Endodermal cell (in vitro differentiated cells): ENCODE measurements around the gene TECPR1. TPM values are rescaled to one million over a fixed set of nuclear protein-coding genes. Genes with fewer than 3 reads are reported as not detected.
A peak's percentile ranks its signal among the peaks of the same experiment; 100 is the strongest.

ENCODE experiments used
- DNase-seq: peaks from one replicate; pipeline ENCODE4 v3.0.0-alpha.2; 2017
- H3K27ac ChIP-seq: 2 replicates; pipeline ENCODE4 v1.5.1; 2013; ENCODE audit warnings: mild to moderate bottlenecking, low read depth, low read length, moderate library complexity
- H3K27me3 ChIP-seq: 2 replicates; pipeline ENCODE4 v1.6.1; 2013; ENCODE audit warnings: mild to moderate bottlenecking, low read length, moderate library complexity; ENCODE audit not compliant: insufficient read depth, control insufficient read depth, poor library complexity, severe bottlenecking
- H3K36me3 ChIP-seq: 2 replicates; pipeline ENCODE4 v1.7.0; 2013; ENCODE audit warnings: mild to moderate bottlenecking, low read length, moderate library complexity; ENCODE audit not compliant: control insufficient read depth, insufficient read depth
- H3K4me1 ChIP-seq: one replicate; pipeline ENCODE4 v1.7.0; 2013; ENCODE audit warnings: low read length; ENCODE audit not compliant: control insufficient read depth, insufficient read depth
- H3K4me3 ChIP-seq: 2 replicates; pipeline ENCODE4 v1.5.1; 2013; ENCODE audit warnings: mild to moderate bottlenecking, low read length, moderate library complexity
- H3K9ac ChIP-seq: 2 replicates; pipeline ENCODE4 v1.6.1; 2013; ENCODE audit warnings: mild to moderate bottlenecking, low read length, moderate library complexity; ENCODE audit not compliant: poor library complexity, severe bottlenecking; ENCODE audit errors: extremely low read depth
- H3K9me3 ChIP-seq: 2 replicates; pipeline ENCODE4 v1.6.1; 2013; ENCODE audit warnings: mild to moderate bottlenecking, low read length, moderate library complexity; ENCODE audit not compliant: control insufficient read depth
- H3K27ac Mint-ChIP-seq: 2 replicates; pipeline ENCODE4 v1.8.0; 2020; ENCODE audit warnings: mixed read lengths
- H3K27me3 Mint-ChIP-seq: 2 replicates; pipeline ENCODE4 v1.8.0; 2021; ENCODE audit warnings: mild to moderate bottlenecking, mixed read lengths; ENCODE audit not compliant: insufficient read depth
- H3K36me3 Mint-ChIP-seq: 2 replicates; pipeline ENCODE4 v1.8.0; 2020; ENCODE audit warnings: low read depth, mixed read lengths
- H3K4me1 Mint-ChIP-seq: 2 replicates; pipeline ENCODE4 v1.8.0; 2020; ENCODE audit warnings: mixed read lengths
- H3K4me3 Mint-ChIP-seq: 2 replicates; pipeline ENCODE4 v1.8.0; 2020; ENCODE audit warnings: mild to moderate bottlenecking, moderate library complexity, mixed read lengths
- H3K9me3 Mint-ChIP-seq: 2 replicates; pipeline ENCODE4 v1.8.0; 2020; ENCODE audit warnings: mild to moderate bottlenecking, mixed read lengths
- CTCF ChIP-seq: fragments of 200-600 bp; sonication (generic); conservative IDR thresholded peaks from 2 replicates; pipeline ENCODE4 v1.5.0; 2021; ENCODE audit warnings: antibody characterized with exemption, mild to moderate bottlenecking
- WGBS, 2 experiments: methylation state at CpG; one replicate each; pipeline versions ENCODE4 v1.1.5 to v1.1.7; 2013; ENCODE audit warnings: missing lambda C conversion rate in 2 of 2, mixed read lengths in 1 of 2; ENCODE audit not compliant: insufficient coverage in 1 of 2, insufficient read length in 1 of 2; 5-methylcytosine and 5-hydroxymethylcytosine counted together
- total RNA-seq, 2 donors: library from RNA; stranded (reverse); fragmentation: NEBNext Ultra II Directional in 1 of 2; extraction: Animal tissue kit (Norgen Biotek cat#: 25700) in 1 of 2; gene quantifications; 2 replicates in 1 of 2; 3 replicates in 1 of 2; pipeline ENCODE4 v1.2.1, GENCODE V29; 2021

TECPR1 gene
- total RNA-seq, 2 donors from 2014 or later = 27.2 to 32.0 TPM

GRCh38 chr7:98250789-98251188, 1.2 kb downstream of the TECPR1 start:
- Histone ChIP-seq H3K4me3 (peak overlapping the region; percentile 87), H3K4me1 (peaks cover 5% of the 10 kb centered on the region), H3K36me3 (no peaks in the 10 kb centered on the region), H3K27ac (no peak overlapping the region), H3K9me3 (no peaks in the 10 kb centered on the region), H3K27me3 (no peaks in the 10 kb centered on the region), H3K9ac (peak overlapping the region; percentile 39)
- no peak for DNase-seq
- peaks cover 18% of the 10 kb centered on the region for H3K4me1 Mint-ChIP-seq
- no peaks in the 10 kb centered on the region for H3K27me3 Mint-ChIP-seq
- H3K4me3 Mint-ChIP-seq = peak overlapping the region; percentile 90
- H3K36me3 Mint-ChIP-seq = peaks cover 11% of the 10 kb centered on the region
- no peak for TF ChIP-seq CTCF
- H3K9me3 Mint-ChIP-seq = no peaks in the 10 kb centered on the region
- peak overlapping the region; percentile 35 for H3K27ac Mint-ChIP-seq
- 60 to 100% methylated on average over 1 to 3 of the region's 3 CpGs for WGBS, 2 experiments

- Mint-ChIP-seq H3K27me3 (no peaks in the 10 kb centered on the region), H3K36me3 (peaks cover 7% of the 10 kb centered on the region), H3K9me3 (no peaks in the 10 kb centered on the region), H3K4me3 (no peak overlapping the region), H3K4me1 (peaks cover 18% of the 10 kb centered on the region), H3K27ac (no peak overlapping the region)
- Histone ChIP-seq H3K4me1 (peaks cover 5% of the 10 kb centered on the region), H3K27ac (no peak overlapping the region), H3K36me3 (no peaks in the 10 kb centered on the region), H3K9ac (no peak overlapping the region), H3K9me3 (no peaks in the 10 kb centered on the region), H3K4me3 (no peak overlapping the region), H3K27me3 (no peaks in the 10 kb centered on the region)
- DNase-seq = no peak
- WGBS, 2 experiments = 73 to 85% methylated on average over 3 to 6 of the region's 6 CpGs
- no peak for TF ChIP-seq CTCF
Observed at GRCh38 chr7:98249106-98249505, 2.9 kb downstream of the TECPR1 start.

- Mint-ChIP-seq H3K4me1 (peaks cover 17% of the 10 kb centered on the region), H3K9me3 (no peaks in the 10 kb centered on the region), H3K36me3 (peaks cover 7% of the 10 kb centered on the region), H3K27me3 (no peaks in the 10 kb centered on the region), H3K27ac (no peak overlapping the region), H3K4me3 (no peak overlapping the region)
- H3K4me1 ChIP-seq = peaks cover 5% of the 10 kb centered on the region
- no peak for TF ChIP-seq CTCF
- no peaks in the 10 kb centered on the region for H3K27me3 ChIP-seq
- DNase-seq = no peak
- H3K4me3 ChIP-seq = no peak overlapping the region
- no peak overlapping the region for H3K9ac ChIP-seq
- H3K9me3 ChIP-seq = no peaks in the 10 kb centered on the region
- no peaks in the 10 kb centered on the region for H3K36me3 ChIP-seq
- no peak overlapping the region for H3K27ac ChIP-seq
- WGBS, 2 experiments = 94 to 95% methylated on average over 9 to 12 of the region's 12 CpGs
Observed at GRCh38 chr7:98248156-98248555, 3.9 kb downstream of the TECPR1 start.
